Measurements from ENCODE around the gene NSL1.

DNA sequence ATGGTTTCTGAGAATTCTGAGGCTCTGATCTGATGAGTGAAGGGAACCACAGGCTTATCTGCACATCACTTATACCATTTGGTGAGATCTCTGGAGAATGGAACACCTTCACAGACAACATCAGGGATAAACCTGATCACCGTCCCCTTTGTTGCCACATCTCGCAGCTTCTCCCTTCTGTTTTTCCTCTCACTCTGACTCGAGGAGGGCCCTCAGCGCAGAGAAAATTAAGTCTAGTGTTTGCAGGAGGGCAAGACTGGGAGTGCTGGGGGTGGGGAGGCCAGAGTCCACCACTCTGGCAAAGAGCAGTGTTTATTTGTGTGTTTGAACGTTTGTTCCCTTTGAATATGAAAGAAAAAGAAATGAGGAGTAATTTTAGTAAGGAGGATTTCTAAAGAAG is 63.0 kb downstream of the NSL1 start:
- TF ChIP-seq, protein P1, sequence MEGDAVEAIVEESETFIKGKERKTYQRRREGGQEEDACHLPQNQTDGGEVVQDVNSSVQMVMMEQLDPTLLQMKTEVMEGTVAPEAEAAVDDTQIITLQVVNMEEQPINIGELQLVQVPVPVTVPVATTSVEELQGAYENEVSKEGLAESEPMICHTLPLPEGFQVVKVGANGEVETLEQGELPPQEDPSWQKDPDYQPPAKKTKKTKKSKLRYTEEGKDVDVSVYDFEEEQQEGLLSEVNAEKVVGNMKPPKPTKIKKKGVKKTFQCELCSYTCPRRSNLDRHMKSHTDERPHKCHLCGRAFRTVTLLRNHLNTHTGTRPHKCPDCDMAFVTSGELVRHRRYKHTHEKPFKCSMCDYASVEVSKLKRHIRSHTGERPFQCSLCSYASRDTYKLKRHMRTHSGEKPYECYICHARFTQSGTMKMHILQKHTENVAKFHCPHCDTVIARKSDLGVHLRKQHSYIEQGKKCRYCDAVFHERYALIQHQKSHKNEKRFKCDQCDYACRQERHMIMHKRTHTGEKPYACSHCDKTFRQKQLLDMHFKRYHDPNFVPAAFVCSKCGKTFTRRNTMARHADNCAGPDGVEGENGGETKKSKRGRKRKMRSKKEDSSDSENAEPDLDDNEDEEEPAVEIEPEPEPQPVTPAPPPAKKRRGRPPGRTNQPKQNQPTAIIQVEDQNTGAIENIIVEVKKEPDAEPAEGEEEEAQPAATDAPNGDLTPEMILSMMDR (IDR thresholded peaks at IDR 0.05; ENCODE audit: insufficient read depth, low read length, poor library complexity, severe bottlenecking) = no peak
- TF ChIP-seq EZH2phosphoT487 (conservative IDR thresholded peaks at IDR 0.05; ENCODE audit: low read length) = no peak

All from SU-DHL-6 (cell line).